Lower lobe of right lung (tissue), 2 donors: Measurements from ENCODE around the gene SLC6A7. TPM values are rescaled to one million over a fixed set of nuclear protein-coding genes. Genes with fewer than 3 reads are reported as not detected.
A peak's percentile ranks its signal among the peaks of the same experiment; 100 is the strongest.

ENCODE experiments used
- ATAC-seq, 2 donors: fragments of 200-7000 bp; cut with Tn5 transposase; one replicate each; pipeline ENCODE4 v1.9.1; 2020 to 2022; ENCODE audit warnings: mild to moderate bottlenecking in 2 of 2, moderate library complexity in 2 of 2
- DNase-seq: peaks from one replicate; pipeline ENCODE4 v3.0.0-alpha.2; 2020
- H3K27ac ChIP-seq: fragments of 200-600 bp; one replicate; pipeline ENCODE4 v1.8.0; 2022
- H3K27me3 ChIP-seq: fragments of 200-600 bp; one replicate; pipeline ENCODE4 v1.8.0; 2022; ENCODE audit warnings: low read depth
- H3K36me3 ChIP-seq: fragments of 200-600 bp; one replicate; pipeline ENCODE4 v1.8.0; 2022; ENCODE audit warnings: mild to moderate bottlenecking
- H3K4me1 ChIP-seq: fragments of 200-600 bp; one replicate; pipeline ENCODE4 v1.8.0; 2022
- H3K4me3 ChIP-seq: fragments of 200-600 bp; one replicate; pipeline ENCODE4 v1.8.0; 2022; ENCODE audit warnings: mild to moderate bottlenecking
- H3K9me3 ChIP-seq: fragments of 200-600 bp; one replicate; pipeline ENCODE4 v1.8.0; 2022
- intact Hi-C: fragments of 100-400 bp; cut with DNase I; formaldehyde crosslinking; loops from one replicate; pipeline ENCODE4 v1.11.0; 2022
- total RNA-seq: library from RNA; stranded (reverse); fragmentation: NEBNext Ultra II Directional; extraction: Animal tissue kit (Norgen Biotek cat#: 25700); gene quantifications from one replicate; pipeline ENCODE4 v1.2.1, GENCODE V29; 2021
- TF ChIP-seq, protein P1 (sequence below): fragments of 200-600 bp; IDR thresholded peaks from one replicate; pipeline ENCODE4 v1.8.0; 2022; ENCODE audit warnings: antibody characterized with exemption, mild to moderate bottlenecking
- donor health status: DM: no; HTN: yes; CAD: no; lungs with severe emphysema.

Gene SLC6A7
- total RNA-seq, 1 donor from 2014 or later, result not detected

GRCh38 chr5:150181027-150181426, 8.8 kb upstream of the SLC6A7 start:
- no peaks in the 10 kb centered on the region for H3K27me3 ChIP-seq
- H3K4me3 ChIP-seq, result no peak overlapping the region
- H3K4me1 ChIP-seq, result peaks cover 12% of the 10 kb centered on the region
- H3K9me3 ChIP-seq, result no peaks in the 10 kb centered on the region
- intact Hi-C loops, result no loop called here
- ATAC-seq, result peak in 1 of 2 donors; percentile 5
- H3K27ac ChIP-seq, result peak overlapping the region; percentile 56
- no peaks in the 10 kb centered on the region for H3K36me3 ChIP-seq
- TF ChIP-seq, protein P1, sequence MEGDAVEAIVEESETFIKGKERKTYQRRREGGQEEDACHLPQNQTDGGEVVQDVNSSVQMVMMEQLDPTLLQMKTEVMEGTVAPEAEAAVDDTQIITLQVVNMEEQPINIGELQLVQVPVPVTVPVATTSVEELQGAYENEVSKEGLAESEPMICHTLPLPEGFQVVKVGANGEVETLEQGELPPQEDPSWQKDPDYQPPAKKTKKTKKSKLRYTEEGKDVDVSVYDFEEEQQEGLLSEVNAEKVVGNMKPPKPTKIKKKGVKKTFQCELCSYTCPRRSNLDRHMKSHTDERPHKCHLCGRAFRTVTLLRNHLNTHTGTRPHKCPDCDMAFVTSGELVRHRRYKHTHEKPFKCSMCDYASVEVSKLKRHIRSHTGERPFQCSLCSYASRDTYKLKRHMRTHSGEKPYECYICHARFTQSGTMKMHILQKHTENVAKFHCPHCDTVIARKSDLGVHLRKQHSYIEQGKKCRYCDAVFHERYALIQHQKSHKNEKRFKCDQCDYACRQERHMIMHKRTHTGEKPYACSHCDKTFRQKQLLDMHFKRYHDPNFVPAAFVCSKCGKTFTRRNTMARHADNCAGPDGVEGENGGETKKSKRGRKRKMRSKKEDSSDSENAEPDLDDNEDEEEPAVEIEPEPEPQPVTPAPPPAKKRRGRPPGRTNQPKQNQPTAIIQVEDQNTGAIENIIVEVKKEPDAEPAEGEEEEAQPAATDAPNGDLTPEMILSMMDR, result no peak
- no peak for DNase-seq

- ATAC-seq (no peak), DNase-seq (no peak)
- peaks cover 12% of the 10 kb centered on the region for H3K4me1 ChIP-seq
- H3K4me3 ChIP-seq, result no peak overlapping the region
- H3K36me3 ChIP-seq, result no peaks in the 10 kb centered on the region
- no peak overlapping the region for H3K27ac ChIP-seq
- intact Hi-C loops, result no loop called here
- no peaks in the 10 kb centered on the region for H3K9me3 ChIP-seq
- H3K27me3 ChIP-seq, result no peaks in the 10 kb centered on the region
- TF ChIP-seq, protein P1, result no peak
Measured at GRCh38 chr5:150181766-150182545, 7.9 kb upstream of the SLC6A7 start.

DNA sequence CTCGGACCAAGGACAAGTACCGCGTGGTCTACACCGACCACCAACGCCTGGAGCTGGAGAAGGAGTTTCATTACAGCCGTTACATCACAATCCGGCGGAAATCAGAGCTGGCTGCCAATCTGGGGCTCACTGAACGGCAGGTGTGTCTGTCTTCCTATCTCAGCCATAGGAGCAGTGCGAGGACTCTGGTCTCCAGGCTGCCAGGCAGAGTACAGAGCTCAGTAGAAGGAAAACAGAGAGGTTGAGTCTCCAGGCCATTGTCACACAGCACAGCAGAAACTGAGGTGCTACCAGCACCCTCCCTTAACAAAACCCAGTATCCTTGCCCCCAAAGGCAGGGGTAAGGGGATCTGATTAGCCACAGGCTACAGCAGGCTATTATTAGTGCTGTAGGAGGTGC, 7.1 kb upstream of the SLC6A7 start:
- DNase-seq (no peak), ATAC-seq (no peak)
- H3K9me3 ChIP-seq, result no peaks in the 10 kb centered on the region
- intact Hi-C loops, result no loop called here
- H3K27me3 ChIP-seq, result no peaks in the 10 kb centered on the region
- TF ChIP-seq, protein P1, result no peak
- H3K4me3 ChIP-seq, result no peak overlapping the region
- no peak overlapping the region for H3K27ac ChIP-seq
- peaks cover 12% of the 10 kb centered on the region for H3K4me1 ChIP-seq
- no peaks in the 10 kb centered on the region for H3K36me3 ChIP-seq

DNA sequence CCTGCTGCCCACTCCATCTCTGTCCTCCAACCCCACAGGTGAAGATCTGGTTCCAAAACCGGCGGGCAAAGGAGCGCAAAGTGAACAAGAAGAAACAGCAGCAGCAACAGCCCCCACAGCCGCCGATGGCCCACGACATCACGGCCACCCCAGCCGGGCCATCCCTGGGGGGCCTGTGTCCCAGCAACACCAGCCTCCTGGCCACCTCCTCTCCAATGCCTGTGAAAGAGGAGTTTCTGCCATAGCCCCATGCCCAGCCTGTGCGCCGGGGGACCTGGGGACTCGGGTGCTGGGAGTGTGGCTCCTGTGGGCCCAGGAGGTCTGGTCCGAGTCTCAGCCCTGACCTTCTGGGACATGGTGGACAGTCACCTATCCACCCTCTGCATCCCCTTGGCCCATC, 6.4 kb upstream of the SLC6A7 start:
- Histone ChIP-seq H3K4me3 (no peak overlapping the region), H3K36me3 (no peaks in the 10 kb centered on the region), H3K4me1 (peaks cover 12% of the 10 kb centered on the region), H3K27me3 (no peaks in the 10 kb centered on the region), H3K9me3 (no peaks in the 10 kb centered on the region), H3K27ac (no peak overlapping the region)
- TF ChIP-seq, protein P1, result no peak
- DNase-seq, result no peak
- ATAC-seq, result no peak
- intact Hi-C loops, result no loop called here

DNA sequence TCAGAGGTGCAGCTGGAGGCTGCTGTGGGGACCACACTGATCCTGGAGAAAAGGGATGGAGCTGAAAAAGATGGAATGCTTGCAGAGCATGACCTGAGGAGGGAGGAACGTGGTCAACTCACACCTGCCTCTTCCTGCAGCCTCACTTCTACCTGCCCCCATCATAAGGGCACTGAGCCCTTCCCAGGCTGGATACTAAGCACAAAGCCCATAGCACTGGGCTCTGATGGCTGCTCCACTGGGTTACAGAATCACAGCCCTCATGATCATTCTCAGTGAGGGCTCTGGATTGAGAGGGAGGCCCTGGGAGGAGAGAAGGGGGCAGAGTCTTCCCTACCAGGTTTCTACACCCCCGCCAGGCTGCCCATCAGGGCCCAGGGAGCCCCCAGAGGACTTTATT, 5.9 kb upstream of the SLC6A7 start:
- Histone ChIP-seq H3K4me3 (no peak overlapping the region), H3K27ac (no peak overlapping the region), H3K36me3 (no peaks in the 10 kb centered on the region), H3K9me3 (no peaks in the 10 kb centered on the region), H3K27me3 (peaks cover 5% of the 10 kb centered on the region), H3K4me1 (peaks cover 12% of the 10 kb centered on the region)
- ATAC-seq (no peak), DNase-seq (no peak)
- TF ChIP-seq, protein P1, result no peak
- intact Hi-C loops, result no loop called here
